GM21360 (cell line): ENCODE data around the gene CIDEA.

Experiments
- ATAC-seq: cut with Tn5 transposase; IDR thresholded peaks from one replicate; pipeline ENCODE4 v1.9.1; 2021; ENCODE audit warnings: mild to moderate bottlenecking, moderate library complexity; ENCODE audit not compliant: unreplicated experiment

Gene CIDEA

DNA sequence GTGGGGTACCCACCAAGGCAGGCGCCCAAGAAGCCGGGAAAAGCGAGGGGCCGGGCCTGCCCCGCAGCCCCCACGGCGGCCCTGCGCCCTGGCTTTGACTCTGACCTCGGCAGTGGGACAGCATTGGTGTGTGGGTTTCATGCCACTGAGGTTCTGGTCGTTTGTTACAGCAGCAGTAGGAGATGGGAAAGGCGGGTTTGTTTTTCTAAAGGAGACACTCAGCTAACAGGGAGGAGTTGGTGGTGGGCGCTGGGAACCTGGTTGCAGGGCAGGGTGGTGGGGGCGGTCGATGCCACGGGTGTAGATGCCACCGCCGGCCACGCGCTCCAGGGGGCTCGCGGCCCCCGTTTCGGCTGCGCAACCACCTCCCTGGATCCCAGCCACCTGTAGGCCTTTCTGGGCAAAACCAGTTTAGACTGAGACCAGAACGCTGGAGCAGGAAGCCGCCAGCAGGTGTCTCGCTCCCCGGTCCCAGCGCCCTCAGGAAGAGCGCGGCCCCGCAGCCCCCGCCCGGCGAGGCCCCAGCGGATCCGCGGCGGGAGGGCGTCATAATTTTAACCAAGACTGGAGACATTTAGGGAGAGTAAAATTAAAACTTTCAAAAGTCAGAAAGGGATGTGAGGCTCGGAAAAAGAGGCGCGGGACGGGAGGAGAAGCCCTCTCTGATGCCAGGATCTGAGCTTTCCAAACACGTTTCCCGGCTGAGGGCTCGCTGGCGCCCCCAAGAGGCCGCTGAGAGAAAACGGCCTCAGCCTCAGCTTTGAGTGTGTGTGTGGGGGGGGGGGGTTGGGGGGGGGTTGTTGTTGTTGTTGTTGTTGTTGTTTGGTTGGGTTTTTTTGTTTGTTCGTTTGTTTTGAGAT lies 17.4 kb downstream of the CIDEA start:
- ATAC-seq, result peak; percentile 88

DNA sequence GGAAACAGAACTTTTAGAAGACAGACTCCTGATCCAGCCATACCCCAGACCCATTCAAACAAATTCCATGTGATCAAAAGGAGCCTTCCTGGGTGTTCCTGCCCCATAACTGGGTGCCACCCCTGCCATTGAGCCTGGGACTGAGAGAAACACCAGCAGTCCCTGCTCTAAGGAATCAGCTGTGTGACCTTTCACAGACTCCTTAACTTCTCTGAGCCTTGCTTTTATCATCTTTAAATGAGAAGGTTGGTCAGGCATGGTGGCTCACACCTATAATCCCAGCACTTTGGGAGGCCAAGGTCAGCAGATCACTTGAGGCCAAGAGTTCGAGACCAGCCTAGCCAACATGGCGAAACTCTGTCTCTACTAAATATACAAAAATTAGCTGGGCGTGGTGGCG lies 20.6 kb downstream of the CIDEA start:
- no peak for ATAC-seq

DNA sequence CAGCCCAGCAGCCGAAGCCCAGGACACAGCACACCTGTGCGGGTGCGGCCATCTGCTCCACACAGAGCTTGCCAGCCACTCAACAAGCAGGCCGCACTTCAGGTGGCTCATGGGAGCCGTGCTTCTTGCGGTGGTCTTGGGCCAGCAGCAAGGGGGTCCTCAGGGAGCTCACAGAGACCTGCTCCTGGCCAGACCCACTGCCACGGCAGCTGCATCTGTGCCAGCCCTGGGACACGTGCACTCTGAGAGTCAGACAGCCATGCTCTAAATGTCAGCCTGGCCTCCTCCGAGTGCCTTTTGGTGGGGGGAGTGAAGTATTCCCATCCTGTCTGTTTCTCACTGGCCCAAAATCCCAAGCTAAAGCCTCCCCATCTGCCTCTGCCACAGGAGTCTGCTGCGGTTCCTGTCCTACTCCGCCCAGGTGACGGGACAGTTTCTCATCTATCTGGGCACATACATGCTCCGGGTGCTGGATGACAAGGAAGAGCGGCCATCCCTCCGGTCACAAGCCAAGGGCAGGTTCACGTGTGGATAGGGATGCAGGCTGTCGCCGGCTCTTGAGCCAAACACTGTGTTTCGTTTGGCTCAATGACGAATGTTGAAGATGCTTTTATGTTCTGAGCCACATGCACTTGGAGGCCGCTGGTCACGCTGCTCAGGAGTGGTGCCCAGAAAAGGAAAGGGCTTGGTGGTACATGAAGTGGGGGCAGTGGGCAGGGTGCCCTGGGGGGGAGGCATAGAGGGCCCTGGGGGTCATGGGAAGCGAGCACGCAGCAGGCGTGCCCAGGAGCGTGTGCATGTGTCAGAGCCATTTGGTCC lies 22.8 kb downstream of the CIDEA start:
- no peak for ATAC-seq

DNA sequence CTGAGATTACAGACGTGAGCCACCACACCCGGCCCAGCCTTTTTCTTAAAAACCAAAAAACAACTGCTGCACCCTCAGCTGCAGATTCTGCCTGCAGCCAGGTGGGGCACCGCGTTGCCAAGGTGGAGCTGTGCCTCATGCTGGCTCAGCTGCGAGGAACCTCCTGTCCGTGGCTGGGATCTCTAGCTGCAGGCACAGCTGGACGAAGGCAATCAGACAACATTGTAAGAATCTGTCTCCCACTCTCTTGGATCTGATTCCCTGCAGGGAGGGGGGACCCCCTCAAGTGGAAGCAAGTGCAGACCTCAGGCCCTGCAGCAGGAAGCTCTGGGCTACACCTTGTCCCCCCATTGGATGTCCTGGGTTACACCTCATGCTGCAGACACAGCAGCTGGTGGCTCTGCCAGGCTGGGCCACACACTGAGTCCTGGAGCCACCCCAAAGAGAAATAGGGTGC lies 24.1 kb downstream of the CIDEA start:
- no peak for ATAC-seq

DNA sequence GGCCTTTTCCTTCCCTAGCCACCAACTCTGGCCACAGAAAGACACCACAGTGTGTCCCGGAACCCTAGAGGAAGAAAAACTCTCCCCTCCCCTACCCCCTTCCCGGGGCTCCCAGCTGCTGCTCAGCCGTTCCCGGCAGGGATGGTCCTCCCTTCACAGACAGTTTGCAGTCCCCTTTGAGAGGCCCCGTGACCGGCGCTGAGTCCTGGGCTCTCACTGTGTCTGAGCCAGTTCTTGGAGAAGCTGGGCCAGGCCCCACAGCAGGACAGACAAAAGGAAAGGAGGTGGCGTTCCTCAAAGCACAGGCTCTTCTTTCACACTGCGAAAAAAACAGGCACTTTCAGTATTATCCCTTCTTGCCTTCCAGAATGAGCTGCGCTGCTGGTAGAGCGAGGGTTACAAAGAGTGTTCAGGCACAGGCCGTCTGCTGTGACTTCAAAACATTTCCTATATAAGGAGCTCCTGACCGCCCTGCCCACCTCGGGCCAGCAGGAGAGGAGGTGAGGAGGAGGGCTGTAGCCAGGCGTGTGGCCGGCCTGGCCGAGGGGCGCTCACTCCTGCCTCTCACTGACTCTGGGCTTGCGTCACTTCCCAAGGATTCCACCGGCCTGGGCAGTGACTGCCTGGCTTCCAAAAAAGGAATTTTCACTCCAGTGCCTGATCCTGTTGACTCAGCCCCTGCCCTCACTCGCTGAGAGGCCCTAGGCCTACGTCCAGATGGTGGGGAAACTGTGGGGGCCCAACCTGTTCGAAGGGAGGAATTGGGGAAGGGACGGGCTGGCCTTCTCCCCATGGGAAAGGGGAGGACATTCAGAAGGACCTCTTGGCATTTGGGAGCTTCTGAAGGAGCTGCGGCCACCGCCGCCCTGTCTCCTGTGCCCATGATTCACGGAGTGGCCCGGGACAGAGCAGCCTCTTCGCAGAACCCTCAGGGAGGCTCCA lies 24.9 kb downstream of the CIDEA start:
- ATAC-seq, result no peak

DNA sequence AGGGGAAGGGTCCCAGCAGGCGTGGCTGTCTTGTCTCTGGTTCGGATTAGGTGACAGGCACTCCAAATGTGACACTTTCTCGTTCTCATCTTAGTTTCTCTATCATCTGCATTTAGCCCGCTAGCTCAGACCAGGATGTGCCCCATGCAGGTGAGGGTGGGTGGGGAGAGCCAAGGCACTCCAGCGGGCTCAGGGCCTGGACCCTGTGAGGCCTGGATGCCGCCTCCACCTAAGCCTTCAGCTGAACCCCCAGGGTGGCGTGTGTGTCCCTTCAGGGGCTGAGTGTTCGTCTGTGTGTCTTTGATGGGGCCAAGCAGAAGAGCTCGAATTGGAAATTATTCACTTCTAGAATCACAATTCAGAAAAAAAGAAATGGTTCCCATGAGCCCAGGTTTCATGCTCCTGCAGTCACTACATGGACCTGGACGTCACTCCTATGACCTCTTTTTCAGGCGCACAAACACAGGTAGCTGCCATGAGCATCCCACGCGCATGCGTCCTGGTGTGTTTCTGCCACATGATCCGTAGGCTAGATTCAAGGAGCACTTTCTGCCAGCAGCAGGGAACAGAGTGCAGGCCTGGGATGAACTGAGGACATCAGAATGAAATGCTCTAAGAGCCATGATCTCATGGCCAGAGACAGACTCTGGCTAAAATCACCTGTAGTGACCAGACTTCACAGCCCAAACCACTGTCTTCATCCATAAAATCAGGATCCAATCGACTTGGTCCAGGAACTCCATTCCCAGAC lies 25.8 kb downstream of the CIDEA start:
- ATAC-seq, result no peak

DNA sequence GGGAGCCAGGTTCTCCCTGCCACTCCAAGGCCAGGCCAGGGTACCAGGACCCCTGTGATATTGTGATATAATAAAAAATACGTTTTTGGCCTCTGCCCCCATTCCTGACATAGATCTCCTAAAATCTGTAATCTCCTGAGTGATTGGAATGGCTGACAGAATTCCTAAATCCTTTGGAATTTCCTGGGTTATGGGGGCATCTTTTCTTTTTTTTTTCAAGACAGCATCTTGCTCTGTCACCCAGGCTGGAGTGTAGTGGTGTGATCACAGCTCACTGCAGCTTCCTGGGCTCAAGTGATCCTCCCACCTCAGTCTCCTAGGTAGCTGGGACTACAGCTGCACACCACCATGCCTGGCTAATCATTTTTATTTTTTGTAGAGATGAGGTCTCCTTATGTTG lies 27.7 kb downstream of the CIDEA start:
- ATAC-seq, result no peak

DNA sequence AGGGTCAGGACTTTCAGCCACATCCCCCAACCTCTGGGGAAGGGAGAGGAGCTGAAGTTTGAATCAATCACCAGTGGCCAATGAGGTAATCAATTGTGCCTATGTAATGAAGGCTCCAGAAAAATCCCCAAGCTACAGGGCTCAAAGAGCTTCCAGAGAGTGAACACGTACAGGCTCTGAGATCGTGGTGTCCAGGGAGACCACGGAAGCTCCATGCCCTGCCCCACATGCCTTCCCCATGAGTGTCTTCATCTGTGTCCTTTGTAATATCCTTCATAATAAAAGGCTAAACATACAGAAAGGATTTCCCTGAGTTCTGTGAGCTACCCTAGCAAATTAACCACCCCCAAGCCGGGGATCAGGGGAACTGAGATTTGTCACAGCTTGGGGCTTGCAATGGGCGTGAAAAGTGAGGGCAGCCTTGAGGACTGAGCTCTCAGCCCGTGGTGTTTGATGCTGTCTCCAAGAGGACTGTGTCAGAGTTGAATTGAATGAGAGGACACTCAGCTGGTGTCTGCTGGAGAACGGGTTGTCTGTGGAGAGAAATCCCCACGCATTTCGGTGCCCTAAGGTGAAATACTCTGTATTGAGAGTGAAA lies 28.4 kb downstream of the CIDEA start:
- ATAC-seq, result no peak

DNA sequence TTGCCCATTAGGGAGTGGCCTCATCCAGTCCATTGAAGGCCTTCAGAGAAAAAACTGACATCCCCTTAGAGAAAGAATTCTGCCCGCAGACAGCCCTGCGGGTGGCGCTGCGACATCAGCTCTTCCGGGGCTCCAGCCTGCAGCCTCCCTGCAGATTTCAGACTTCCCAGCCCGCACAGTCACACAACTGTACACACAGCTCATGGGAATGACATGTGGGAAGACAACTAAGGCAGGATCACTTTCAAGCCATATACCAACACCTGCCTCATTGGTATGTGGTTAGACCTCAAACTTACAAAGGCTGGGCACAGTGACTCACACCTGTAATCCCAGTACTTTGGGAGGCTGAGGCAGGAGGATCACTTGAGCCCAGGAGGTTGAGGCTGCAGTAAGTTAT lies 29.1 kb downstream of the CIDEA start:
- ATAC-seq, result no peak

DNA sequence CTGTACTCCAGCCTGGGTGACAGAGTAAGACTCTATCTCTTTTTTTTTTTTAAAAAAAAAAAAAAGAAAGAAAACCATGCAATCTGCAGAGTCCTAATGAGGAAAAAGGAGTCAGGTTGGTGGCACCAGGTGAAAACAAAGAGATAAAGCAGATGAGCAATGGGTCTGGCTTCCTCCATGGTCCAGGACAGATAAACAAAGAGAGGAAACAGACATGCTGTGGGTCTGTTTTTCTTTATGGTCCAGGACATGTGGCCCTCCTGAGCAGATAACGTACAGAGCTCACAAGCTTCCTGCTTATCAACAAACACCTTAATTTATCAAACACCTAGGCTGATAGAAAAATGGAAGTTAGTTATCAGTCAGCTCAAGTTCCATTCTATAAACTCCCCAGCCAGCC lies 29.5 kb downstream of the CIDEA start:
- no peak for ATAC-seq

DNA sequence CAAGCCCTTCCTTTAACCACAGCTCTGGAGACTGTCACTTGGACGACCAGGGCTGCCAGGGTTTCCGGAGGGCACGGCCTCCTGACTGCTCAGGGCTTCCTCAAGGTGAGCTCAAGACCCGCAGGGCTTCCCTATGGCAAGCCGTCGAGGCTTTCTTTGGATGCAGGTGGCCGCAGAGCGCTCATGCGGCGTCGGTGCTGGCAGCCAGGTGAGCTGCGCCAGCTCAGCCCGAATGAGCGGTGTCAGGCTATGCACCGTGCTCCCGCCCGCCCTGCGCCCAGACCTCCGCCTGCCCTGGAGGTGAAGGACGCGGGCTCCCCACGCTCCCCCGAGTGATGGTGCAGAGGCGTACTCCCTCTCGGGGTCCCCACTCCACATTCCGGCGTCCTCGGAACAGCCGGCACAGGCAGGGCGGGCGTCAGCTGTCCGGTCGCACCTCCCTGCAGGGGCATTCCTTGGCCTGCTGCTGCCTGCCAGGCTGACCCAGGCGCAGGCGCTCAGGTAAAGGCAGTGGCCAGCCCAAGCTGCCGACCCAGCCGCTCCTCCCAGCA lies 33.0 kb downstream of the CIDEA start:
- ATAC-seq, result no peak

DNA sequence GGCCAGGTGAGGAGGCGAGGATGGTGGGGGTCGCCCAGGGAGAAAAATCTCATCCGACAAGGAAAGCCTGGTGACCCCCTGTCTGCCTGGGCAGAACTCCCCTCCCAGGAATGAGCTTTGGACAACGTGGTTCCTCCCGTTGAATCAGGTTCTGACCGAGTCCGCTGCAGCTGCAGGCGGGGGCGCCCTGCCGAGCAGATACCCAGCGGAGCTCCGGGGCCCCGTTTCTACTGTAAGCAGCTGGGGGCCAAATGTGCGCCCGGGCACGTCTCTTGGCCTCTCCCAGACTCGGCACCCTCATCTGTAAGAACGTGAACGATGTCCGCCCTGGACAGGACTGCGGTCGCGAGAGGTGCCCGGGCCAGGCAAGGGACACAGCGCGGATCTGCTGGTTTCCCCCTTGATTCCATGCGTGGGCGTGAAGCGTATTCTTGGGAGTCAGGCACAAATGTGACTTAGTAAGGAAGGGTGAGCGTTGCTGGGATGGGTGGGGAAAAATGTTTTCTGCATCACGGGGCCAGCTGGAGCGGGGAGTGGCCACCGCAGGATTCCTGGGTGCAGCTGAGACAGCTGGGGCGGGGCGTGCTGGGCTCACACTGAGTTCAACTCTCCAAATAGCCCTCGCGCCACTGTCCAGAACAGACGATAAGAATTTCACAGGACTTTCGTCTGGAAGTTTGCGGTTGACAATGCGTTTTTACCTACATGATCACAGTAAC lies 33.7 kb downstream of the CIDEA start:
- no peak for ATAC-seq

DNA sequence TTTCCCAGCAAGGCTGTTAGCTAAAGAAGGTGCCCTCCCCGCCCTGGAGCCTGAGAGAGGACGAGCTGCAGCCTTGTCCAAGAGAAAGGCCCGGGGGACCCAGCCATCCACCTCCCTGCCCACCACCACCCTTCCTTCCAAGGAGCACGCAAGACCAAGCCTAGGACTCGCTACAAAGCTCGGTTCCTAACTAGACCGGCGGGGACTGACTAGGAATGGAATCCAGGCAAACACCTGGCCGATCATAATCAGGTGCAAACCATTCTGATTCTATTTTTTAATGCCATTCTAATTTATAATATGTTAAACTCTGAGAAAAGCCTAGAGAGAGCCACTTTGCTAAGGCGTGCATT lies 34.2 kb downstream of the CIDEA start:
- no peak for ATAC-seq

DNA sequence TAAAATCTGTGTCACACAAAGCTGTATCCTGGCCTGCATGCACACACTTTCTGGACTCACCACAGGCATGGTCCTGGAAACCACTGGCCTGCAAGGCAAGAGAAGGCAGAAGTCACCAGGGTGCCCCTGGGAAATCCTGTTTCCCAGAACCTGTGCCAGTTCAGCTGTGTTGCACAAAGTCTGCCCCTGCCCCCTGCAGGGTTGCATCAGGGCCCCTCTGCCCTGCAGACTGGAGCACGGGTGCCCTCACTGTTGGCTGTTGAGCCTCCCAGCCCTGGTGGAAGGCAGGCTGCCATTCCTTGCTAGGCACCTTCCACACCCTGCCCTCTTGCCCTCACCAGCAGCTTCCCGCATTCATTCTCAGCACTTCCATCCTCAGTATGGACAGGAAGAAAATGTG lies 35.9 kb downstream of the CIDEA start:
- no peak for ATAC-seq

DNA sequence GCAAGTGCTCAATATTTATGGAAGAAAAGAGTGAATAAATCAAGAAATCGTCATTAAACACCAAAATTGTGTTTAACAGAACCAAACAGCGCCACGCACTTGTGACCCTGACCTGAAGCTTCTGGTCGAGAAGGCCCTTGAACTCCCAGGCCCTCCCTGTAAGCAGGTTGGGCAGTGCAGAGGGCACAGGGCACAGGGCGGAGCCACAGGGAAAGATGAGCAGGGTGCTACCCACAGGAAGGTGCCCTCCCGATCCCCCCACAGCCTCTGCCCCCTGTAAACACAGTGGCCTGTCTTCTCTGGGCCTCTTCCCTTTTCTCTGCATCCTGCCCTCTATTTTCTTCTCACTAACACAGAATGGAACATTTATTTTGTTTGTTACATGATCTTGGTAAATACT lies 37.0 kb downstream of the CIDEA start:
- ATAC-seq, result no peak

DNA sequence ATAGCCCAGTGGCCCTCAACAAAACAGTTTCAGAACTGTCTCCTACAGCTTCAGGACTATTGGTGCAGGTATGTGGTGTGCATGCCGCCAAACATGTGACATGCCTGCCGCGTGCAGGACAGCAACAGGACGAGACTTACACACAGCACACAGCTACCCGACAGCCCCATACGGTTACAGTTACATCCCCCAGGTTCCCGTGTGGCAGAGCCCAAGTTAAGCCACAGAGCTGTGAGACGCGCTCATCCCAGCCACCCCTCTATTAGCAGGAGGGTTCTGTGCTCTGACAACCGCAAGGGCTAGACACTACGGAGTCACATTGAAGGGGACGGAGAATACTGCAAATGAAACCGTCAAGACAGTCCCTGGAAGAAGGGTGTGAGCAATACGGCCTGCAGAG lies 37.5 kb downstream of the CIDEA start:
- no peak for ATAC-seq

DNA sequence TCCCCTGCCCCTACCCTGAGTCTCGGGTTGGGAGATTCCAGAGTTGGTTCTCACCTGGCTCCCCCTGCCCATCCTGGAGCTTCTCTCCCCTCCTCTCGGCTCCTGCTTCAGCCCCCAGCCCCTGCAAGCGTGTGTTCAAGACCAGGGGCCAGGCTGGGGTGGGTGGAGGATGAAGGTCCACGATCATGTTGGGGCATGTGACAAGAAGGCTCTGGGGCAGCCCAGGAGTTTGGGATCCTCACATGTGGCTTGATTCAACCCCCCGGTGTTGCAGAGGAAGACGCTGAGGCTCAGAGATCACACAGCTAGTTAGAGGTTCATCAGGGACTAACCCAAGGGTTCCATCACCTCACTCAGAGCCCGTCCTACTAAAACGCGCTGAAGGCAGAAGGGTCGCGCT lies 39.7 kb downstream of the CIDEA start:
- no peak for ATAC-seq

DNA sequence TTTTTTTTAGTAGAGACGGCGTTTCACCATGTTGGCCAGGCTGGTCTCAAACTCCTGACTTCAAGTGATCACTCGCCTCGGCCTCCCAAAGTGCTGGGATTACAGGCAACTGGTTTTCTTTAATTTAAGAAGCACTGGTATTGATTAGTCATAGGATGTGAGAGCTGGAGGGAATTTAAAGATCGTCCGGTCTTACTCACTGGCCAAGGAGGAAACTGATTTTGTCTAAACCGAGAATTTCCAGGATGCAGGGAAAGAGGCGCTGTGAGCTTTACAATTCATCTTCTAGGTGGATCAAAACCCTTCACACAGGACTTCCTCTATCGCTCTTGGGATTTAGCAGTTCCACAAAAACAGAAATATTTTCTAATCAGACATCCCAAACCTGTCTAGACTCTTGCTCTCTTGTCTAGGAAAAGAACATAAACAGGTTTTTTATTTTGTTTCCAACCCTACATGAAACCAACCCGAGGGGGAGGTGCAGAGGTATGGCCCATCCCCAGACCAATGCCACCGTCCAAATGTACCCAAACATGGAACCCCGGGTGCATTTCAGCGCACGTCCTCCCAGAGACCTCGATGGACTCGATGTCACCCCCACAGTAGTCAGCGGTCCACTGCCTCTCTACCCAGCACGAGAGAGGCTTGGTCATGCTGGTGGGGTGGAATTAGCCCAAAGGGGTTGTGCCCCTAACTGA lies 41.4 kb downstream of the CIDEA start:
- ATAC-seq, result no peak

DNA sequence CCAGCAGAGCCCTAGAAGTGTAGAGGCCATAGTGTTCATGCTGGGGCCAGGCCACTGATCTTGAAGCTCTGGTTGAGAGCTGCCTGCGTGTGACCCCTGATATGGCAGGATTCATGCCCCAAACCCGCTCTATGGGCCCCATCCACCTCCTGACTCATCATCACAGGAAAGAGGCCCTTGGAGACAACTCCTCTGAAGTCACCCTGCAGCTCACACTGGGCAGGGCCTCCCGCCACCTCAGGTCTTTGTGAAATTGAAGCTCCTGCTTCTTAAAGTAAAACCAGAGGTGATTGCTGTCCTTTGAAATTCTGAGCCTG lies 41.9 kb downstream of the CIDEA start:
- no peak for ATAC-seq
